ENCODE results near the gene CALML3.

CALML3 gene

GRCh38 chr10:5538446-5538845, 13.7 kb downstream of the CALML3 start:
- DNase-seq, result no peak

GRCh38 chr10:5538892-5539651, 14.3 kb downstream of the CALML3 start:
- no peak for DNase-seq

- no peak for DNase-seq
These were observed 15.3 kb downstream of the CALML3 start for GRCh38 chr10:5540080-5540479.

- no peak for DNase-seq
These were observed 16.1 kb downstream of the CALML3 start for GRCh38 chr10:5540891-5541290.

GRCh38 chr10:5542100-5542499, 17.3 kb downstream of the CALML3 start:
- DNase-seq, result no peak

GRCh38 chr10:5543623-5544022, 18.9 kb downstream of the CALML3 start:
- no peak for DNase-seq

GRCh38 chr10:5544216-5544805, 19.6 kb downstream of the CALML3 start:
- DNase-seq, result no peak

GRCh38 chr10:5545011-5545410, 20.2 kb downstream of the CALML3 start:
- DNase-seq, result no peak

- no peak for DNase-seq
These were observed 20.6 kb downstream of the CALML3 start for GRCh38 chr10:5545426-5545777.

- DNase-seq, result no peak
These were observed 21.3 kb downstream of the CALML3 start for GRCh38 chr10:5545778-5546710.

- no peak for DNase-seq
These were observed 22.3 kb downstream of the CALML3 start for GRCh38 chr10:5546891-5547680.

GRCh38 chr10:5547681-5547930, 22.8 kb downstream of the CALML3 start:
- no peak for DNase-seq

- no peak for DNase-seq
These were observed 23.3 kb downstream of the CALML3 start for GRCh38 chr10:5547931-5548660.

GRCh38 chr10:5549462-5550249, 24.9 kb downstream of the CALML3 start:
- no peak for DNase-seq

GRCh38 chr10:5550250-5550545, 25.4 kb downstream of the CALML3 start:
- DNase-seq, result no peak

GRCh38 chr10:5550621-5551530, 26.1 kb downstream of the CALML3 start:
- no peak for DNase-seq

- no peak for DNase-seq
These were observed 27.0 kb downstream of the CALML3 start for GRCh38 chr10:5551531-5552375.

All from nucleus accumbens (tissue), 56 donors.